Endothelial cell of umbilical vein (primary cell): ENCODE measurements around the gene OR52K1. TPM values are rescaled to one million over a fixed set of nuclear protein-coding genes. Genes with fewer than 3 reads are reported as not detected.

ENCODE experiments used
- BruUV-seq: library from RNA; stranded (reverse); fragments of 400-500 nt; replicated peaks from 2 replicates; lab custom pipeline; 2021; lab: Mats Ljungman, UMichigan
- CTCF ChIA-PET: fragments of 300-600, 350-600 bp; sonication (Branson Sonifier 250); formaldehyde crosslinking; loops from one replicate; lab custom pipeline; 2021; ENCODE audit warnings: antibody characterized with exemption, inconsistent platforms; lab: Charles Lee
- POLR2A ChIA-PET: fragments of 300-600, 350-600 bp; sonication (Branson Sonifier 250); formaldehyde crosslinking; loops from one replicate; lab custom pipeline; 2021; ENCODE audit warnings: antibody characterized with exemption, inconsistent platforms; lab: Charles Lee
- DNase-seq: peaks from one replicate; pipeline ENCODE4 v3.0.0-alpha.2; 2011; ENCODE audit warnings: low read depth, low spot score
- FAIRE-seq: peaks from 2 replicates; lab custom pipeline; 2011; peaks lifted over from hg19 to GRCh38; lab: Jason Lieb, UNC
- H2AFZ ChIP-seq: 2 replicates; pipeline ENCODE4 v1.6.0; 2012; ENCODE audit warnings: low read depth, low read length, control low read depth, inconsistent platforms
- H3K27ac ChIP-seq: 2 replicates; pipeline ENCODE4 v1.5.1; 2011; ENCODE audit warnings: low read depth, mild to moderate bottlenecking, control low read depth, low read length, moderate library complexity; ENCODE audit not compliant: insufficient read depth
- H3K27me3 ChIP-seq, 2 experiments: 2 replicates each; pipeline versions ENCODE4 v1.6.0 to v1.6.1; 2011; ENCODE audit warnings: low read length in 2 of 2, mixed read lengths in 1 of 2; ENCODE audit not compliant: control insufficient read depth in 2 of 2, insufficient read depth in 2 of 2
- H3K36me3 ChIP-seq, 2 experiments: 2 replicates in 1 of 2; 3 replicates in 1 of 2; pipeline ENCODE4 v1.5.1; 2011; ENCODE audit warnings: low read length in 2 of 2, mild to moderate bottlenecking in 1 of 2, moderate library complexity in 1 of 2; ENCODE audit not compliant: control insufficient read depth in 2 of 2, insufficient read depth in 2 of 2; ENCODE audit errors: extremely low read depth in 1 of 2
- H3K4me1 ChIP-seq: 3 replicates; pipeline ENCODE4 v1.5.1; 2011; ENCODE audit warnings: mild to moderate bottlenecking, low read length; ENCODE audit not compliant: control insufficient read depth, insufficient read depth; ENCODE audit errors: extremely low read depth
- H3K4me2 ChIP-seq: 2 replicates; pipeline ENCODE4 v1.6.1; 2011; ENCODE audit warnings: low read length, control low read depth, mixed read lengths; ENCODE audit not compliant: insufficient read depth
- H3K4me3 ChIP-seq, 3 experiments: fragments of 200-600 bp in 1 of 3; sonication (generic), shearing (Covaris generic) in 1 of 3; replicated peaks in 1 of 3; 2 replicates each; pipeline ENCODE4 v1.5.1; 2011 to 2016; ENCODE audit warnings: control low read depth in 3 of 3, low read length in 3 of 3, mild to moderate bottlenecking in 2 of 3, inconsistent platforms in 1 of 3, low read depth in 1 of 3, moderate library complexity in 1 of 3; ENCODE audit not compliant: insufficient read depth in 1 of 3
- H3K79me2 ChIP-seq: 2 replicates; pipeline ENCODE4 v1.6.0; 2012; ENCODE audit warnings: low read length, inconsistent platforms; ENCODE audit not compliant: control insufficient read depth, insufficient read depth
- H3K9ac ChIP-seq: replicated peaks from 2 replicates; pipeline ENCODE3; 2011; ENCODE audit warnings: low read length, control low read depth; ENCODE audit not compliant: insufficient read depth; ENCODE audit errors: extremely low read depth
- H3K9me1 ChIP-seq: replicated peaks from 3 replicates; pipeline ENCODE4 v1.6.0; 2011; ENCODE audit warnings: mild to moderate bottlenecking, low read length; ENCODE audit not compliant: control insufficient read depth, insufficient read depth; ENCODE audit errors: extremely low read depth
- H3K9me3 ChIP-seq: replicated peaks from 2 replicates; pipeline ENCODE4 v1.5.1; 2012; ENCODE audit warnings: low read length, inconsistent platforms; ENCODE audit not compliant: control insufficient read depth, insufficient read depth
- H4K20me1 ChIP-seq: replicated peaks from 2 replicates; pipeline ENCODE3; 2011; ENCODE audit warnings: mild to moderate bottlenecking, low read length; ENCODE audit not compliant: control insufficient read depth, insufficient read depth; ENCODE audit errors: extremely low read depth
- EZH2 ChIP-seq: IDR thresholded peaks from 2 replicates; pipeline ENCODE4 v1.6.1; 2012; ENCODE audit warnings: borderline replicate concordance, low read depth, mild to moderate bottlenecking, moderate library complexity, low read length, inconsistent platforms; ENCODE audit not compliant: severe bottlenecking
- FOS ChIP-seq: IDR thresholded peaks from 2 replicates; pipeline ENCODE4 v1.6.1; 2011; ENCODE audit warnings: mild to moderate bottlenecking, low read length, moderate library complexity, borderline replicate concordance; ENCODE audit not compliant: insufficient read depth
- GATA2 ChIP-seq: IDR thresholded peaks from 2 replicates; pipeline ENCODE4 v1.7.0; 2011; ENCODE audit warnings: low read depth, mild to moderate bottlenecking, moderate library complexity, mixed read lengths, low read length; ENCODE audit not compliant: insufficient read length, insufficient read depth
- JUN ChIP-seq: IDR thresholded peaks from 2 replicates; pipeline ENCODE4 v1.6.1; 2011; ENCODE audit warnings: borderline replicate concordance, low read depth; ENCODE audit not compliant: insufficient read length, insufficient read depth
- MYC ChIP-seq: IDR thresholded peaks from one replicate; pipeline ENCODE4 v1.6.1; 2011; ENCODE audit warnings: mild to moderate bottlenecking, low read depth, low read length
- POLR2A ChIP-seq: IDR thresholded peaks from 2 replicates; pipeline ENCODE4 v1.6.1; 2012; ENCODE audit warnings: low read depth, mild to moderate bottlenecking, control low read depth, low read length
- POLR2AphosphoS5 ChIP-seq: IDR thresholded peaks from 2 replicates; pipeline ENCODE4 v1.6.1; 2012; ENCODE audit warnings: low read depth, mild to moderate bottlenecking, control low read depth, low read length, moderate library complexity; ENCODE audit not compliant: insufficient read depth
- dilution Hi-C: fragments of 300-500 bp; cut with MboI; formaldehyde crosslinking; loops from one replicate; pipeline ENCODE4 v1.15.0; 2019; ENCODE audit warnings: low sequenced_read_pairs; ENCODE audit not compliant: extremely low pct_ligation_motif_present
- intact Hi-C: fragments of 100-400 bp; cut with micrococcal nuclease; formaldehyde crosslinking; loops from one replicate; pipeline ENCODE4 v1.10.0; 2022
- polyA plus RNA-seq, 4 experiments: library from polyadenylated mRNA; depleted of rRNA in 3 of 4; stranded (reverse) in 3 of 4; unstranded in 1 of 4; fragments of >200 nt; gene quantifications; 2 replicates each; pipeline versions ENCODE4 v1.2.1 to v1.2.3, GENCODE V29; 2011 to 2012; ENCODE audit warnings: missing spikeins in 1 of 4
- total RNA-seq: library from RNA; stranded (reverse); gene quantifications from 2 replicates; pipeline ENCODE4 v1.2.3, GENCODE V29; 2021
- TF ChIP-seq, protein P1 (sequence below), 2 donors: IDR thresholded peaks; 1 replicate in 1 of 2; 2 replicates in 1 of 2; pipeline ENCODE4 v1.5.1; 2011; ENCODE audit warnings: low read length in 2 of 2, mild to moderate bottlenecking in 2 of 2, moderate library complexity in 2 of 2, control low read depth in 1 of 2, inconsistent platforms in 1 of 2, low read depth in 1 of 2; ENCODE audit not compliant: insufficient read depth in 1 of 2; ENCODE audit errors: extremely low read depth in 1 of 2
- TF ChIP-seq, protein P2 (sequence below): IDR thresholded peaks from 2 replicates; pipeline ENCODE4 v1.6.1; 2011; ENCODE audit not compliant: insufficient read depth, insufficient read length

The OR52K1 gene
- total and polyA plus RNA-seq, 2 donors (not counting 3 experiments of a cell fraction or from before 2014, with no cell fraction given), result not detected

DNA sequence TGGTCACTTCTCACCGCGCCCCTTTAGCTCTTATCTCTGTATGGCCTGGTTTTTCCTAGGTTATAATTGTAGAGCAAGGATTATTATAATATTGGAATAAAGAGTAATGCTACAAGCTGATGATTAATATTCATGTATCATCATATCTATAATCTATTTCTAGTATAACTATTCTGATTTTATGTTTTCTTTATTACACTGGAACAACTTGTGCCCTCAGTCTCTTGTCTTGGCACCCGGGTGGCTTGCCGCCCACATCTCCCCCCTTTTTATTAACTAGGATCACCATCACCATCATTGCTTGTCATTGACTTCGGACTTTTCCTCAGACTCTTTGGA, 11.0 kb downstream of the OR52K1 start:
- no peaks in the 10 kb centered on the region for H3K9me3 ChIP-seq
- DNase-seq (no peak), FAIRE-seq (no peak)
- H3K79me2 ChIP-seq, result no peaks in the 10 kb centered on the region
- no peaks in the 10 kb centered on the region for H4K20me1 ChIP-seq
- intact Hi-C loops (loop anchor here (1.0 kb wide), 3 partner anchors 100 to 311 kb away; partner anchors contain the start of gene TRIM21), dilution Hi-C loops (no loop called here)
- CTCF ChIA-PET, result interaction anchor here (0.5 to 5.7 kb wide), 20 partner anchors 10 to 314 kb away, joined by 3 to 255 read pairs (median 4); partner anchors contain the start of genes OR52K1, TRIM21 and TRIM68
- no peak overlapping the region for H3K27ac ChIP-seq
- H3K27me3 ChIP-seq, result peaks cover 18 to 19% of the 10 kb centered on the region in 2 experiments
- no peak overlapping the region for H3K9ac ChIP-seq
- no peaks in the 10 kb centered on the region for H3K36me3 ChIP-seq
- H3K4me2 ChIP-seq, result no peak overlapping the region
- no peaks in the 10 kb centered on the region for H3K9me1 ChIP-seq
- TF ChIP-seq, protein P1, sequence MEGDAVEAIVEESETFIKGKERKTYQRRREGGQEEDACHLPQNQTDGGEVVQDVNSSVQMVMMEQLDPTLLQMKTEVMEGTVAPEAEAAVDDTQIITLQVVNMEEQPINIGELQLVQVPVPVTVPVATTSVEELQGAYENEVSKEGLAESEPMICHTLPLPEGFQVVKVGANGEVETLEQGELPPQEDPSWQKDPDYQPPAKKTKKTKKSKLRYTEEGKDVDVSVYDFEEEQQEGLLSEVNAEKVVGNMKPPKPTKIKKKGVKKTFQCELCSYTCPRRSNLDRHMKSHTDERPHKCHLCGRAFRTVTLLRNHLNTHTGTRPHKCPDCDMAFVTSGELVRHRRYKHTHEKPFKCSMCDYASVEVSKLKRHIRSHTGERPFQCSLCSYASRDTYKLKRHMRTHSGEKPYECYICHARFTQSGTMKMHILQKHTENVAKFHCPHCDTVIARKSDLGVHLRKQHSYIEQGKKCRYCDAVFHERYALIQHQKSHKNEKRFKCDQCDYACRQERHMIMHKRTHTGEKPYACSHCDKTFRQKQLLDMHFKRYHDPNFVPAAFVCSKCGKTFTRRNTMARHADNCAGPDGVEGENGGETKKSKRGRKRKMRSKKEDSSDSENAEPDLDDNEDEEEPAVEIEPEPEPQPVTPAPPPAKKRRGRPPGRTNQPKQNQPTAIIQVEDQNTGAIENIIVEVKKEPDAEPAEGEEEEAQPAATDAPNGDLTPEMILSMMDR (IDR thresholded peaks at IDR 0.05; ENCODE audit: extremely low read depth in 1 of 2, insufficient read depth in 1 of 2, low read depth in 1 of 2, low read length in 2 of 2), result no peak
- TF ChIP-seq JUN (no peak), FOS (no peak), POLR2AphosphoS5 (no peak), EZH2 (no peak), POLR2A (no peak), GATA2 (no peak), MYC (no peak)
- TF ChIP-seq, protein P2, sequence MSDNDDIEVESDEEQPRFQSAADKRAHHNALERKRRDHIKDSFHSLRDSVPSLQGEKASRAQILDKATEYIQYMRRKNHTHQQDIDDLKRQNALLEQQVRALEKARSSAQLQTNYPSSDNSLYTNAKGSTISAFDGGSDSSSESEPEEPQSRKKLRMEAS, result no peak
- no peaks in the 10 kb centered on the region for H3K4me1 ChIP-seq
- no peak overlapping the region for H2AFZ ChIP-seq
- POLR2A ChIA-PET, result no interaction called here
- no peak overlapping the region for H3K4me3 ChIP-seq
- no TSS peak for BruUV-seq
